Activated T-cell treated with anti-CD3 and anti-CD28 coated beads for 4 hours (primary cell): ENCODE results near the gene SH2B2.
"Not testable (repeated sequence)": the region's sequence is repeated elsewhere in the genome, so short reads cannot be mapped to it uniquely, and the experiment has no call there.

ENCODE experiments used
- DNase-seq: peaks from one replicate; pipeline ENCODE4 v3.0.0-alpha.2; 2020

Gene SH2B2

DNA sequence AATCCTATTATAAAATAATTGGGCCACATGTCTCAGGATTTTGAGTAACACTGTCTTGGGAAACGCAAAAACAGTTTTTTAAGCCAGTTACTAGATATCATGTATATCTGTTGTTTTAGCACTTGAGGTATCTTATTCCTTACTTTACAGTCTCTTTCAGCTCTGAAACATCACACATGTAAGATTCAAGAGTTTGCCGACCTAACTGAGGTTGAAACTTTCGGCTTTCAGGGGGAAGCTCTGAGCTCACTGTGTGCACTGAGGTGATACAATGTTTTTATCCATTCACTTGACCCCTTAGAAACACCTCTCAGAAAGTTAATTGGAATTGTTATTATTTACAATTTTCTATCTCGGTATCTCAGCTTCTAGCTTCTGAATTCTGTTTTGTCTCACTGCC is 50.8 kb downstream of the SH2B2 start:
- DNase-seq: not testable (repeated sequence)

DNA sequence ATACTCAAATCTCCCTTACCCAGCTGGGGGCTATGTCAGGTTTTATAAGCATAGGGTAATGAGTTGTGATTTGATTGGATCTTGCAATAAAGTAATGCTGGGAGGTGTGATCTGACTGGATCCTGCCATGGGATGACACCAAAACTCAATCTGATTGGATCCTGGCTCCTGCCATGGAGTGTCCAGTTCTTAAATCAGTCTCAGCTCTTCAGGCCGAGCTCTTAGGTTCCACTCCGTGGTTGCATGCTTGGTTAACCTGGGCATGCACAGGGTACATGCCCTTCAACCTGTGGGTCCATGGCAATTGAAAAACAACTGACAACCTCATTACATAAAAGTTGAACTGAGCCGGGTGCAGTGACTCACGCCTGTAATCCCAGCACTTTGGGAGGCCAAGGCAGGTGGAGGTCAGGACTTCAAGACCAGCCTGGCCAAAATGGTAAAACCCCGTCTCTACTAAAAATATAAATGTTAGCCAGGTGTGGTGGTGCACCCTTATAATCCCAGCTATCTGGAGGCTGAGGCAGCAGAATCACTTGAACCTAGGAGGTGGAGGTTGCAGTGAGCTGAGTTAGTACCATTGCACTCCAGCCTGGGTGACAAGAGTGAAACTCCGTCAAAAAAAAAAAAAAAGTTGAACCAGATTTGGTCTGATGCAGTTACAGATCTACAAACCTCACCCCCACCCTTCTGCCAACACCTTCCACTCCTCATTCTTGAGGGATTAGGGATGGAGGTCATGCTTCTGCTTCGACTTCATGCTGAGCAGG is 54.1 kb downstream of the SH2B2 start:
- DNase-seq: not testable (repeated sequence)

DNA sequence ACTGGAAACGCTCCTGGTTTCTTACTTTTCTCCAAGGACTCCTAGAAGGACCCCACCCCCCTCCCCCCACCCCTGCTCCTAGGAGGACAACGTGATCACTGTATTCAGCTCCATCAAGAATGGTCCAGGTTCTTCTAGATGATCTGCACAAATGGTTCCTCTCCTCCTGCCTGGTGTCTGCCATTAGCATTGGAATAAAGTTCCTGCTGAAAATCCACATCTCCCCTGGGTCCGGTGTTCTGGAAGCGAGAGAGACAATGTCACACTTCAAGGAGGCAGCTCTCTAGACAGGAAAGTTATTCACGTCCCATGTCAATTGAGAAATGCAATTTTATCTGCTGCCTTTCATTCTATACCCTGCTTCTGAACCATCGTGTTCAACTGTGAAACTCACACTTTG is 60.3 kb downstream of the SH2B2 start:
- DNase-seq: not testable (repeated sequence)

DNA sequence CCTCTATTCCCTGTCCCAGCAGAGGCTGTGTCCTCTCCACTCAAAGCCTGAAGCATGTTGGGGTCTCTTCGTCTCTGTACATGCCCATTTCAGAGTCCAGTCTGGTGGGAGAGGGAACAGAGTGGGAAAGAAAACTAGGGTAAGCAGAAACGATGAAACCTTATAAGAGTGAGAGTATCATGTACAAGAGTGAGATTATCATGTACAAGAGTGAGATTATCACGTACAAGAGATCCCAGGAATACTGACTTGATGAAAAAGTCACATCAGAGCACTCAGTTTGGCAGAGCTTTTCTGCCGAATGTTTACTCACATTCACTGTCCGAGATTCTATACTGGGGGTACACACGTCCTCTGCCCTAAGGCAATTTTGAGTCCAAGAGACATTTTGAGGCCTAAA is 69.7 kb downstream of the SH2B2 start, which contains the start of gene SPDYE6:
SPDYE6 (minus strand) TSS at position 101 of the 400 bp plus-strand sequence. CDS start 421 bp downstream, outside the sequence.
- DNase-seq: not testable (repeated sequence)

DNA sequence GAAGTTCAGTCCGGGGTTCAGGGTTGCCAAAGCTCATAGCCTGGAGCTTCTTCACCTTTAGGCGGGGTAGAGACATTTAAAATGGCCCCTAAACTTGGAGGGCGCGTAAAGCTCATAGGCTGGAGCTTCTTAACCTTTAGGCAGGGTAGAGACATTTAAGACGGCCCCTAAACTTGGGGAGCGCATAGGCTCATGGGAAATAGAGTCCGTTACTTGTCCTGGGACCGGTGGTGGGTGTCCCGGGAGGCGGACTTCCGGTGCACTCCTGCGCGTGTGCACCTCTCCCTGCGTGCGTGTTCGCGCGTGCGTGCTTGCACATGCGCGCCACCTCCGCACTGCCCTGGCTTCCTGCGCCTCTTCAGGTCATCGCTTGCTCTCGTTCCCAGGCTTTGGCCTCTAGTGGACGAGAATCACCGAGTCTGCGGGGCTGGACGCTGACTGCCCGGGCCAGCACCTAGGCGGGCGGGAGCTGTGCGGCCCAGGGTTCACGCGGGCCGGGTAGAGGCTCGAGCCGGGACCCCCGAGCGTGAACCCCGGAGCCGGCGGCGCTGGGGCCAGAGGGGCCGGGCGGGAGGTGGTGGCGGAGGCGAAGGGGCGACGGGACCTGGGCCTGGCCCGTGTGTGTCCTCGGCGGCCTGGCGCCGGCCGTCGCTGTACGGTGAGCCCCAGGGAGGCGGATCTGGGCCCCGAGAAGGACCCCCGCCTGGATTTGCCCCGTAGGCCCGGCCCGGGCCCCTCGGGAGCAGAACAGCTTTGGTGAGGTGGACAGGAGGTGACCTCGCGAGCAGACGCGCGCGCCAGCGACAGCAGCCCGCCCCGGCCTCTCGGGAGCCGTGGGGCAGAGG is 77.1 kb downstream of the SH2B2 start:
- peak; percentile 86 for DNase-seq

DNA sequence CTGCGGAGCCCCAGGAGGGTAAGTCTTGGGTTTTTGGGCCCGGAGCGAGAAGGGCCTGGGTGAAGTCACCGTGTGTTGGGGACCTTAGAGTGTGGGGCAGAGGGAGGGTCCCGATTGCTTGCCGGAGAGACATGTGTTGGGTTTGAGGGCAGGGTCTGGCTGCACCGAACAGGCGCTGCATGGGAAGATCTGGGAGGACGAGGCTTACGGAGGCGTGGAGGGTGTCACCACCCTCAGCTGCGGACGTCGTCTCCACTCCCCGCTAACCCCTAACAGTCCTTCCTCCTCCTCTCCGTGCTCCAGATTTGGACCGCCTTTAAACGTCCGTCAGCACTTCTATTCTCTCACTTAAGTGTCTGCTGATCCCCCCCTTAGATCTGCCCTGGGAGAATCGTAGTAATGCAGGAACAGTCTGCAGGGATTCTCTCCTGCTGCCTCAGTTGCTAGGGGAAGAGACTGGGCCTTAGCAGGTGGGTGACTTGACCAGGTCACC is 77.8 kb downstream of the SH2B2 start:
- not testable (repeated sequence) for DNase-seq

DNA sequence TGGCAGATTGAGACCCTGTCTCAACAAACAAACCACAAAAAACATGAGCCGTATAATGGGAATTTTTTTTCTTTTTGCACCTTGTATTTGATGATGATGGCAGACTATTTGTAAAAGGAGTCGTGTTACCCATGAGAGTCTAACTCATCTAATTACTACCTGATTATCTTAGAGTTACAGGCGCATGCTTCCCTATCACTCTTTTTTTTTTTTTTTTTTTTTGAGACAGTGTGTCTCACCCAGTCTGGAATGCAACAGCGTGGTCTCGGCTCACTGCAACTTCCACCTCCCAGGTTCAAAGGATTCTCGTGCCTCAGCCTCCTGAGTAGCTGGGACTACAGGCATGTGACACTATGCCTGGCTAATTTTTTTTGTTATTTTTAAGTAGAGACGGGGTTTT is 78.7 kb downstream of the SH2B2 start:
- not testable (repeated sequence) for DNase-seq

DNA sequence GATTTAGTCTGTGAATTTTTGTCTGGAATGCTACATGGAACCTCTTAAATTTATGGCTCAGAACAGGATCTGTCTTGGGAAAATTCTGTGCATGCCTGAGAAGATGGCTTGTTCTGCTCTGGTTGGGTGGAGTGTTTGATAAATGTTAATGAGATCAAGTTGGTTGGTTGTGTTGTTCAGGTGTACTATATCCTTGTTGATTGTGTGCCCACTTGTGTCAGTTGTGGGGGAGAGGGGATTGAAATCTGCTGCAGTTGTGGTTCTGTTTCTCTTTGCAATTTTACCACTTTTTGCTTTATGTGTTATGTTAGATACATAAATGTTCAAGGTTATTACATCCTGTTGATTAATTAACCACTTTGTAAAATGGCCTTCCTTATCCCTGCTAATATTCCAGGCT is 83.4 kb downstream of the SH2B2 start:
- not testable (repeated sequence) for DNase-seq
